Activated B cell treated with CpG ODN at 0.5 μM for 24 hours (primary cell): ENCODE results near the gene CER1. TPM values are rescaled to one million over a fixed set of nuclear protein-coding genes. Genes with fewer than 3 reads are reported as not detected.
A peak's percentile ranks its signal among the peaks of the same experiment; 100 is the strongest.
"Not testable (repeated sequence)": the region's sequence is repeated elsewhere in the genome, so short reads cannot be mapped to it uniquely, and the experiment has no call there.

ENCODE experiments used
- ATAC-seq: fragments of 200-7000 bp; cut with Tn5 transposase; one replicate; pipeline ENCODE4 v1.10.0; 2021; ENCODE audit warnings: low read depth, mild to moderate bottlenecking, moderate library complexity
- CTCF ChIA-PET: fragments of 350-600 bp; sonication (Branson Sonifier 250); formaldehyde crosslinking; loops from one replicate; lab custom pipeline; 2021; ENCODE audit warnings: antibody characterized with exemption; lab: Charles Lee
- POLR2A ChIA-PET: fragments of 350-600 bp; sonication (Branson Sonifier 250); formaldehyde crosslinking; loops from one replicate; lab custom pipeline; 2021; ENCODE audit warnings: antibody characterized with exemption; lab: Charles Lee
- DNase-seq: peaks from one replicate; pipeline ENCODE4 v3.0.0; 2022
- H3K27ac Mint-ChIP-seq: one replicate; pipeline ENCODE4 v1.8.0; 2020; ENCODE audit warnings: mixed read lengths
- H3K27me3 Mint-ChIP-seq: one replicate; pipeline ENCODE4 v1.8.0; 2021; ENCODE audit warnings: mixed read lengths
- H3K36me3 Mint-ChIP-seq: one replicate; pipeline ENCODE4 v1.8.0; 2021; ENCODE audit warnings: low read depth, mixed read lengths
- H3K4me1 Mint-ChIP-seq: one replicate; pipeline ENCODE4 v1.8.0; 2021; ENCODE audit warnings: mixed read lengths
- H3K4me3 Mint-ChIP-seq: one replicate; pipeline ENCODE4 v1.8.0; 2020; ENCODE audit warnings: mild to moderate bottlenecking, mixed read lengths
- H3K9me3 Mint-ChIP-seq: one replicate; pipeline ENCODE4 v1.8.0; 2020; ENCODE audit warnings: mixed read lengths
- CTCF ChIP-seq: fragments of 200-600 bp; IDR thresholded peaks from one replicate; pipeline ENCODE4 v1.8.0; 2022; ENCODE audit warnings: antibody characterized with exemption, mild to moderate bottlenecking
- intact Hi-C: fragments of 100-400 bp; cut with micrococcal nuclease; formaldehyde crosslinking; loops from one replicate; pipeline ENCODE4 v1.15.1; 2024
- total RNA-seq: library from RNA; stranded (reverse); gene quantifications from 2 replicates; pipeline ENCODE4 v1.2.3, GENCODE V29; 2022

The CER1 gene
- total RNA-seq, 1 donor from 2014 or later, result not detected

DNA sequence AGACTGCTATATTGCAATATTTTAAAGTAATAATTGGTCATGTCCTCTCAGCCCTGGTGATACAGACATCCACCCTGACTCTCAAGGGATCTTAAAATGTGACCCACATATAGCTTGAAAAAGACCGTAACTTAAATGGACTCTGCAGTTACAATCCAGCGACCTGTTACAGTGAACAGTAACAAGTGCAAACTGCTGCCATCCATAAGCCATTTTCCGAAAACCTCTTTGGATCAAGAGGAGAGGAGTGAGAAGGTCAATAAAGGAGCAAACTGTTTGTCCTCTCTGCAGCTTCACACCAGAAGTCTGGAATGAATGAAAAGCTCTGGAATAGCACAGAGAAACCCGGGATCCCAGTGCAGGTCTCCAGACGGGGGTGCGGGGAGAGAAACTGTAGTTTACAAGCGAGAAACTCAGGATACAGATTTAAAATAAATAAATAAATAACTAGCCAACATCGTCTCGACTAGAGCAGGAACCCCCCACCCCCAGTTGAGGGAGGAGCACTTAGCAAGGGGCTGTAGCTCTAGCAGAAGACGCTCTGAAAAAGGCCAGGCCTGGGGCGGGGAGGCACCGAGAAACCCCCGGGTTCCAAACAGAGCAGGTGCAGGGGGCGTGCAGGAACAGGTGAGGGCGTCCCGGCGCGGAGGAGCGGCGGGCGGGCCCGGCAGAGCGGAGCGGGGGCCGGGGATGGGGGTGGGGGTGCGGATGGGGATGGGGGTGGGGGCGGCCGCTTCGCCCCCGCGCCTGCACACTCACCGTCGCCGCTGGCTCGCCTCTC lies 29.9 kb downstream of the CER1 start:
- POLR2A ChIA-PET, result interaction anchor here (0.6 to 1.0 kb wide), 3 partner anchors 14 to 369 kb away, joined by 3 to 8 read pairs (median 3); no protein-coding TSS in a partner anchor
- Mint-ChIP-seq H3K9me3 (no peaks in the 10 kb centered on the region), H3K4me3 (peak overlapping the region; percentile 94), H3K36me3 (peaks cover 25% of the 10 kb centered on the region), H3K27ac (peak overlapping the region; percentile 93), H3K27me3 (no peaks in the 10 kb centered on the region), H3K4me1 (peaks cover 58% of the 10 kb centered on the region)
- TF ChIP-seq CTCF, result no peak
- CTCF ChIA-PET, result interaction anchor here (1.0 to 2.0 kb wide), 2 partner anchors 31 to 76 kb away, joined by 4 to 8 read pairs; no protein-coding TSS in a partner anchor
- intact Hi-C loops, result loop anchor here (1.0 to 10.0 kb wide), 5 partner anchors 14 to 732 kb away; partner anchors contain the start of genes SNAPC3 and TTC39B
- ATAC-seq, result peak; percentile 54
- no peak for DNase-seq

DNA sequence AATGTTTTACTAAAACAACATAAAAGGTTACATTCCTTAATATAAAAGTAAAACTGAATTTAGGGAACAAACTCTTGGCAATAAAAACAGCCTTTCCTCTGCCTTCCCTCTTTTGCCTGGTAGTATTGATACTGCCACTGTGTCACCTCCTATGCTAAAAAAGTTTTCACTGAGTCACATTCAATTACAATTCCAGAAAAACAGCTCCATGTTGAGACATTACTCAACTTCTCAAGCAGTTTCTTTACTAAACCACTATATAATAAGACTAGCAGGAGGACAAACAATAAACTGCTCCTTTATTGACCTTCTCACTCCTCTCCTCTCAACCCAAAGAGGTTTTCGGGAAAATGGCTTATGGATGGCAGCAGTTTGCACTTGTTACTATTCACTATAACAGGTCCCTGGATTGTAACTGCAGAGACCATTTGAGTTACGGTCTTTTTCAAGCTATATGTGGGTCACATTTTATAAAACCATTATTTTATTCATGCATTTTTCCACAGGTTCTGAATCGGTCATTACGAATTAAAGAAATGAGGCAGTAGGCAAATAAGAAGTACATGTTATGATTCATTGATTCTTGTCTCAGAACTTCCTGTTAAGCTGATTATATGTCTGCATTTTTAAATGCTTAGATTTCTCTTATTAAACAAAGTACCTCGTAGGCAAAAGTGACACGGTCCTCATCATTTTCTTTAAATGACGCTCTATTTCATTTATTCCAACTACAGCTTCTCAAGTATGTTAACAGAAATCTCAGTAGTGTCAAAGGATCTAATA lies 31.4 kb downstream of the CER1 start:
- Mint-ChIP-seq H3K27me3 (no peaks in the 10 kb centered on the region), H3K4me1 (peaks cover 69% of the 10 kb centered on the region), H3K4me3 (peak overlapping the region; percentile 70), H3K36me3 (peaks cover 32% of the 10 kb centered on the region), H3K27ac (peak overlapping the region; percentile 59), H3K9me3 (no peaks in the 10 kb centered on the region)
- POLR2A ChIA-PET, result no interaction called here
- intact Hi-C loops, result loop anchor here (1.0 to 10.0 kb wide), 4 partner anchors 77 to 734 kb away; partner anchors contain the start of genes SNAPC3 and TTC39B
- TF ChIP-seq CTCF, result no peak
- CTCF ChIA-PET, result no interaction called here
- ATAC-seq (no peak), DNase-seq (no peak)

GRCh38 chr9:14687042-14687719 lies 35.4 kb downstream of the CER1 start:
- Mint-ChIP-seq H3K4me1 (peaks cover 69% of the 10 kb centered on the region), H3K9me3 (peaks cover 2% of the 10 kb centered on the region), H3K36me3 (peaks cover 51% of the 10 kb centered on the region), H3K4me3 (no peak overlapping the region), H3K27ac (peak overlapping the region; percentile 95), H3K27me3 (no peaks in the 10 kb centered on the region)
- DNase-seq (no peak), ATAC-seq (no peak)
- intact Hi-C loops, result loop anchor here (5.0 kb wide), 1 partner anchor 365 kb away; no protein-coding TSS in a partner anchor
- ChIA-PET POLR2A (no interaction called here), CTCF (interaction anchor here (1.2 to 1.5 kb wide), 2 partner anchors 26 to 81 kb away, joined by 4 to 5 read pairs; no protein-coding TSS in a partner anchor)
- TF ChIP-seq CTCF, result no peak

GRCh38 chr9:14686168-14686567 lies 36.4 kb downstream of the CER1 start:
- Mint-ChIP-seq H3K4me3 (no peak overlapping the region), H3K27ac (no peak overlapping the region), H3K27me3 (no peaks in the 10 kb centered on the region), H3K4me1 (peaks cover 68% of the 10 kb centered on the region), H3K9me3 (peaks cover 2% of the 10 kb centered on the region), H3K36me3 (peaks cover 60% of the 10 kb centered on the region)
- POLR2A ChIA-PET, result no interaction called here
- ATAC-seq (no peak), DNase-seq (no peak)
- CTCF ChIA-PET, result interaction anchor here (1.5 kb wide), 1 partner anchor 25 kb away, joined by 5 read pairs; no protein-coding TSS in a partner anchor
- no peak for TF ChIP-seq CTCF
- intact Hi-C loops, result loop anchor here (5.0 kb wide), 1 partner anchor 364 kb away; no protein-coding TSS in a partner anchor

DNA sequence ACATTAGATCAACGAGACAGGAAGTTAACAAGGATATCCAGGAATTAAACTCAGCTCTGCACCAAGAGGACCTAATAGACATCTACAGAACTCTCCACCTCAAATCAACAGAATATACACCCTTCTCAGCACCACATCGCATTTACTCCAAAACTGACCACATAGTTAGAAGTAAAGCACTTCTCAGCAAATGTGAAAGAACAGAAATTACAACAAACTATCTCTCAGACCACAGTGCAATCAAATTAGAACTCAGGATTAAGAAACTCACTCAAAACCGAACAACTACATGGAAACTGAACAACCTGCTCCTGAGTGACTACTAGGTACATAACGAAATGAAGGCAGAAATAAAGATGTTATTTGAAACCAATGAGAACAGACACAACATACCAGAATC lies 39.9 kb downstream of the CER1 start:
- H3K9me3 Mint-ChIP-seq, DNase-seq, ATAC-seq, H3K27me3 Mint-ChIP-seq, H3K27ac Mint-ChIP-seq, intact Hi-C loops, CTCF ChIA-PET, H3K4me3 Mint-ChIP-seq, POLR2A ChIA-PET: not testable (repeated sequence)
- Mint-ChIP-seq H3K4me1 (peaks cover 50% of the 10 kb centered on the region), H3K36me3 (peaks cover 63% of the 10 kb centered on the region)
